Skeletal muscle tissue (tissue), 4 donors: ENCODE results near the gene TP53RK. TPM values are rescaled to one million over a fixed set of nuclear protein-coding genes. Genes with fewer than 3 reads are reported as not detected.

Experiments used
- H3K27ac ChIP-seq: one replicate; pipeline ENCODE4 v1.7.0; 2013; ENCODE audit warnings: mild to moderate bottlenecking, low read depth, low read length, inconsistent platforms
- H3K27me3 ChIP-seq, 3 donors: one replicate each; pipeline ENCODE4 v1.7.0; 2013; ENCODE audit warnings: low read length in 3 of 3; ENCODE audit not compliant: control insufficient read depth in 3 of 3, insufficient read depth in 3 of 3
- H3K36me3 ChIP-seq, 3 donors: one replicate each; pipeline ENCODE4 v1.7.0; 2013; ENCODE audit warnings: low read length in 3 of 3; ENCODE audit not compliant: control insufficient read depth in 3 of 3, insufficient read depth in 3 of 3
- H3K4me1 ChIP-seq, 3 donors: one replicate each; pipeline ENCODE4 v1.7.0; 2013; ENCODE audit warnings: low read length in 3 of 3, mild to moderate bottlenecking in 3 of 3; ENCODE audit not compliant: control insufficient read depth in 3 of 3, insufficient read depth in 3 of 3
- H3K4me3 ChIP-seq, 3 donors: one replicate each; pipeline ENCODE4 v1.7.0; 2013; ENCODE audit warnings: low read length in 3 of 3
- H3K9ac ChIP-seq, 3 donors: one replicate each; pipeline ENCODE4 v1.7.0; 2013; ENCODE audit warnings: low read length in 3 of 3, mild to moderate bottlenecking in 3 of 3, moderate library complexity in 2 of 3, low read depth in 1 of 3
- H3K9me3 ChIP-seq, 3 donors: one replicate each; pipeline ENCODE4 v1.7.0; 2013; ENCODE audit warnings: low read length in 3 of 3; ENCODE audit not compliant: control insufficient read depth in 3 of 3
- total RNA-seq: library from RNA; depleted of rRNA; stranded (reverse); fragments of >200 nt; gene quantifications from one replicate; pipeline ENCODE4 v1.2.3, GENCODE V29; 2014
- donor health status: Osteomylitis.

Gene TP53RK
- total RNA-seq, 1 donor from 2014 or later: 15.7 TPM

DNA sequence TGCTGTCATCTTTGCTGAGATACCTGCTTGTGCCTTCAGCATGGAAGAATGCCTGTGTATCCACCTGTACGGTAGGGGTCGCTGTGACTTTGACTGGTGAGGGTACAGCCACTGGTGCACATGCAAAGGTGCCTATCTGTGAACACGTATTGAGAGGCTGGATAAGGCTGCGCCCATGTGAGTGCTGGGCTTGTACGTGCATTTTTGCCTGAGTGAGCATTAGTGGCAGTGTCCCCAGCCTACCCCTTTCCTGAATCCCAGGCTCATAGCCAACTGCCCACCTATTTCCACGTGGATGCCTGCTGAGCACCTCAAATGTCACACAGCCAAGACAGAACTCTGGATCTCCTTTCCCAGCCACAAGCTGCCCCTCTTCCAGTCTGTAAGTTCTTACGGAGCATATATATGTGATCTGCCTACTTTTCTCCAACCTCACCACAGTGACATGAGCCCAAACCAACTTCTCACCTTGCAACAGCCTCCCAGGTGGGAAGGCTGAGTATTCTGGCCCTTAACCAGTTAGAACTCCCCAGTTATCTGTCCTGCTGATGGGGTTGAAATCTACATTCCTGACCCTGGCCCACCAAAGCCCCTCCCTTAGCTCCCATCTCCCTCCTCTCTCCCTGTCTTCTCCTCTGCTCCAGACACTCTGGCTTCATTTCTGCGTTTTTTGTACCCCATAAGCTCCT lies 19.1 kb upstream of the TP53RK start:
- Histone ChIP-seq H3K9me3 (no peaks in the 10 kb centered on the region), H3K27ac (no peak overlapping the region), H3K36me3 (no peaks in the 10 kb centered on the region), H3K4me1 (peaks cover 3 to 9% (median 8%) of the 10 kb centered on the region in 3 donors), H3K4me3 (no peak overlapping the region), H3K27me3 (peaks cover 13 to 24% (median 24%) of the 10 kb centered on the region in 3 donors), H3K9ac (no peak overlapping the region)

DNA sequence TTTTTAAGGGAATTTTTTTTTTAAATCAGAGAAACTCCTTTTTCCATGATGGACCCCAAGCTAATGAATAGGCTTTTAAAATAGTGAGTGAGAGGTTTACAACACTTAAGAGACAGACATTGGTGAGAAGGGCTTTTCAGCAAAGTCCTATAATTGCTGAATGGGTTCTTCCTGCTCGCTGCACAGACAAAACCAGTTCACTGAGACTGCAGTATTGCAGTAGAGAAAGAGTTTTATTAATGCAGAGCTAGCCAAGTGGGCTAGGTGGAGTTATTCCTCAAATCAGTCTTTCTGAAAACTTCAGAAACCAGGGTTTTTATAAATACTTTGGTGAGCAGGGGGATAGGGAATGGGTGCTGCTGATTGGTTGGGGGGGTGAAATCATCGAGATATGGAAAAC lies 17.0 kb upstream of the TP53RK start:
- peaks cover 3 to 9% (median 8%) of the 10 kb centered on the region in 3 donors for H3K4me1 ChIP-seq
- H3K27ac ChIP-seq: no peak overlapping the region
- no peak overlapping the region for H3K4me3 ChIP-seq
- no peak overlapping the region for H3K9ac ChIP-seq
- H3K27me3 ChIP-seq: peaks cover 14 to 25% (median 23%) of the 10 kb centered on the region in 3 donors
- no peaks in the 10 kb centered on the region for H3K9me3 ChIP-seq
- no peaks in the 10 kb centered on the region for H3K36me3 ChIP-seq

DNA sequence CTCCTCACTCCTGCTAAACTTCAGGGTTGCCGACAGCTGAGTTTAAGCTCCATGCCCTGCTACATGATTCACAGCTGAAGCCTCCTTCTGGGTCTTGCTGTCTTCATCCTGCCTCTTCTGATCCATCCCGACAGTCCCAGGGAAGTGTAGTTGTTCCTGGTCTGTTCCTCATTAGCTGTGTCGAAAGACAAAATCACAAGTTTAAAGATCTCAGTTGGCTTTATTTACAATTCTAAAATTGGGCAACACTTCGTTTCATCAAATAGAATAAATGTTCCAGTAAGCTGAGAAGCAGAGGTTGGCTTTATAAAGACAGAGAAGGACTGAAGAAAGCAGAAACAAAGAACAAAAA lies 16.1 kb upstream of the TP53RK start:
- Histone ChIP-seq H3K27me3 (peaks cover 12 to 22% (median 18%) of the 10 kb centered on the region in 3 donors), H3K9ac (no peak overlapping the region), H3K27ac (no peak overlapping the region), H3K4me1 (peaks cover 0 to 6% (median 5%) of the 10 kb centered on the region in 3 donors), H3K36me3 (no peaks in the 10 kb centered on the region), H3K9me3 (no peaks in the 10 kb centered on the region), H3K4me3 (no peak overlapping the region)

DNA sequence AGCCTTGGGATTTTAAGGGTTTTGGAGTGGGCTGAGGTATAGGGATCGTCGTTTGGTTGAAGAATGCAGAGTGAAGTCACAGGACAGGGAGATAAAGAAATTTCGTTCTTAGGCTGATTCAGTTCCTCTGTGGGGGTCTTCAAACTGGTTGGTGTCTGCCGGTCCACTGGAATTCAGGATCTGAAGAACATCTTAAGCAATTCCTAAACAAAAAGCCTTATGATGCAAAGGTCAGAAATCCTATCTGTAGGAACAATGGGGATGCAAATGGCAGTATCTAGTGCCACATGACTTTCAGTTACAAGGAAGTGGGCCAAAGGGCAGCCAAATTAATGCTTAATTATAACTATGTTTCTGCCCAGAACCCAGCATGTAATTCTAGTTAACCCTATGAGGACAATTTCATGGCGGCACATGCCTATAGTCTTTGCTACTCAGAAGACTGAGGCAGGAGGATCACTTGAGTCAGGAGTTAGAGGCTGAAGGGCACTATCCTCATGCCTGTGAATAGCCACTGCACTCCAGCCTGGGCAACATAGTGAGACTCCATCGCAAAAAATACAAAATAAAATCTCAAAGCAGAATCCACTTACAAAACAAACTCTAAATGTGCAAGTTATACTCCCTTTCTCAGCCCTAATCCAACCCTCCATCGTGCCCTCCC lies 15.6 kb upstream of the TP53RK start:
- H3K27ac ChIP-seq: no peak overlapping the region
- H3K36me3 ChIP-seq: no peaks in the 10 kb centered on the region
- peaks cover 12 to 17% (median 17%) of the 10 kb centered on the region in 3 donors for H3K27me3 ChIP-seq
- no peaks in the 10 kb centered on the region for H3K9me3 ChIP-seq
- peaks cover 0 to 3% (median under 1%) of the 10 kb centered on the region in 3 donors for H3K4me1 ChIP-seq
- no peak overlapping the region for H3K9ac ChIP-seq
- no peak overlapping the region for H3K4me3 ChIP-seq

DNA sequence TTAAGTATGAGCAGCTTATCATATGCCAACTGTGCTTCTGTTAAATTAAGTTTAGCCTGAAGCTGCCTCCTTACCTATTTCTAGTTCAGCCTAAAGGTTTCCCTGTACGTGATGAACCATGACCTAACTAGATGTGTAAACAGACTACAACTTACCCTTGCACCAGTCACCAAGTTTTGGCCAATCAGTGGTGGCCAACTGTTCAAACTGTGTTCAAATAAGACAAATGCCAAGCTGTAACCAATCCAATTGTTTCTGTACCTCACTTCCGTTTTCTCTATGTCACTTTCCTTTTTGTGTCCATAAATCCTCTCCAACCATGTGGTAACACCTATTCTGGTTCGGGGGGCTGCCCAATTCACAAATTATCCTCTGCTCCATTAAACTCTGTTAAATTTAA lies 14.2 kb upstream of the TP53RK start:
- Histone ChIP-seq H3K4me3 (no peak overlapping the region), H3K9me3 (no peaks in the 10 kb centered on the region), H3K4me1 (no peaks in the 10 kb centered on the region), H3K27ac (no peak overlapping the region), H3K9ac (no peak overlapping the region), H3K36me3 (no peaks in the 10 kb centered on the region), H3K27me3 (peaks cover 12 to 18% (median 14%) of the 10 kb centered on the region in 3 donors)

DNA sequence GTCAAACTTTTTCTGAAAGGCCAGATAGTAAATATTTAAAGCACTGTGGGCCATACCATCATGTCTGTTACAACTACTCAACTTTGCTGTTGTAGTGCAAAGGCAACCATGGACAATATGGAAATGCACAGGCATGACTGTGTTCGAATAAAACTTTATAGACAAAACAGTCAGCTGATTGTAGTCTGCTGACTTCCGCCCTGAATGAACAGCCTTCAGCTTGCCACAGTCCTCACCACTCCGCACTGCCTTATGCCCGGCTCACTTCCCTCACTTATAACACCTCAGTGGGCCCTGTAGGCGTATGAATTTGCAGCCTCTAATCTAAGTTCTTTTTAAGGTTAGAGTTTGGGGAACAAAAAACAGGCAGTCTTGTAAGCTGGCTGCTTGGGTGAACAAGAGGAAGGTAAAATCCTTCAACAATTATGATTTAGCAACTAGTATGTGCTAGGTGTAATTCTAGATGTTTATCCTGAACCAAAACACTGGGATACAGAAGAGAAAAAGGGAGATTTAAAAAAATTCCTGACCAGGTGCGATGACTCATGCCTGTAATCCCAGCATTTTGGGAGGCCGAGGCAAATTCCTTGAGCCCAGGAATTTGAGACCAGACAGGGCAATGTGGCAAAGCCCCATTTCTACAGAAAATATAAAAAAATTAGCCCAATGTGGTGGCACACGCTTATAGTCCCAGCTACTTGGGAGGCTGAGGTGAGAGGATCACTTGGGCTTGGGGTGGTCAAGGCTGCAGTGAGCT lies 13.4 kb upstream of the TP53RK start:
- Histone ChIP-seq H3K9me3 (no peaks in the 10 kb centered on the region), H3K27me3 (peaks cover 8 to 14% (median 12%) of the 10 kb centered on the region in 3 donors), H3K4me3 (no peak overlapping the region), H3K9ac (no peak overlapping the region), H3K36me3 (no peaks in the 10 kb centered on the region), H3K4me1 (no peaks in the 10 kb centered on the region), H3K27ac (no peak overlapping the region)

DNA sequence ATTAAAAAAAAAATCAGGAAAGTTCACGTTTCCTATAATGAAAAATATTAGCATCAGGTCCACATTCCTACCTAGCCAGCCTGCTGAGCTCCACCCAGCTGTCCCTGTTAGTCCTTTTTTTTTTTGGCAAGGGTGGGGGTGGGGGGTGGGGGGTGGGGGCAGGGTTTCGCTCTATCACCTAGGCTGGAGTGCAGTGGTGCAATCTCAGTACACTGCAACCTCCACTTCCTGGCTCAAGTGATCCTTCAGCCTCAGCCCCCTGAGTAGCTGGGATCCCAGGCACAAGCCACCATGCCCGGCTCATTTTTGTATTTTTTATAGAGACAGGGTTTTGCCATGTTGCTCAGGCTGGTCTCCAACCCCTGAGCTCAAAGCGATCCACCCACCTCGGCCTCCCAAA lies 12.7 kb upstream of the TP53RK start:
- H3K4me3 ChIP-seq: no peak overlapping the region
- H3K9ac ChIP-seq: no peak overlapping the region
- H3K9me3 ChIP-seq: no peaks in the 10 kb centered on the region
- no peaks in the 10 kb centered on the region for H3K4me1 ChIP-seq
- H3K36me3 ChIP-seq: no peaks in the 10 kb centered on the region
- H3K27ac ChIP-seq: no peak overlapping the region
- peaks cover 8 to 16% (median 12%) of the 10 kb centered on the region in 3 donors for H3K27me3 ChIP-seq

DNA sequence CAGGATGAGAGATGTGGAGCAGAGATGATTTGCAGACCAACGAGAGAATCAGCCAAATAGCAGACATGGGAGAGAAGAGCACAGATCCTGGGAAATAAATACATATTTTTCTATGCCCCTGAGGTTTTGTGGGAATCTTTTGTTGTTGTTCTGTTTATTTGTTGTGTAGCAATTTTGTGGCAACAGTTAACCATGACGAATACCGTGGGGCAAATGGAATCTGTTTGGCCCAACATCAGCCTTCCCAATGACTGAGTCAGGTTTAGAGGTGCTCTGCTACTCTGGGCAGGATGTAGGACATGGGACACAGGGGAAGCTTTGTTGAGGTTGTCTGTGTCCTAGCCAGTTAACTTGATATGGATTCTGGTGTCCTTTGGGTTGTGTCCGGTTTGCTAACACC lies 12.3 kb upstream of the TP53RK start:
- Histone ChIP-seq H3K4me1 (no peaks in the 10 kb centered on the region), H3K4me3 (no peak overlapping the region), H3K36me3 (no peaks in the 10 kb centered on the region), H3K27me3 (peaks cover 8 to 19% (median 12%) of the 10 kb centered on the region in 3 donors), H3K9me3 (no peaks in the 10 kb centered on the region), H3K9ac (no peak overlapping the region), H3K27ac (no peak overlapping the region)

DNA sequence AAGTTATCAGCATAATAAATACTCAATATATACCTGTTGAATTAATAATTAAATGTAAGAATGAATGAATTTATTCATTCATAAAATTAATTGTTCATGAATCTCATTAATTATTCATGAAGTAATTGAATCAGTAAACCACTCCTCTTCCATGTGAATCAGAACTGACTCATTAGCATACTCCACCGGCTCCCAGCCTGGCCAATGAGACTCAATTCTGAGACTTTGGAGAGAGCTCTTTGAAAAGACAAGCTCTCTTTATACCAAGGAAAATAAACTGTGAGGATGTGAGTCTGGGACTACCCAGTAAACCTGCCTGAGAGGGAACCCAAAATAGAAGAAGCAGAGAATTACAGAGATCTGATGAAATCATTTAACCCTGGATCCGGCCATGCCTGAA lies 11.8 kb upstream of the TP53RK start:
- H3K36me3 ChIP-seq: no peaks in the 10 kb centered on the region
- no peaks in the 10 kb centered on the region for H3K4me1 ChIP-seq
- no peaks in the 10 kb centered on the region for H3K9me3 ChIP-seq
- no peak overlapping the region for H3K9ac ChIP-seq
- H3K27me3 ChIP-seq: peaks cover 8 to 19% (median 12%) of the 10 kb centered on the region in 3 donors
- H3K4me3 ChIP-seq: no peak overlapping the region
- no peak overlapping the region for H3K27ac ChIP-seq

DNA sequence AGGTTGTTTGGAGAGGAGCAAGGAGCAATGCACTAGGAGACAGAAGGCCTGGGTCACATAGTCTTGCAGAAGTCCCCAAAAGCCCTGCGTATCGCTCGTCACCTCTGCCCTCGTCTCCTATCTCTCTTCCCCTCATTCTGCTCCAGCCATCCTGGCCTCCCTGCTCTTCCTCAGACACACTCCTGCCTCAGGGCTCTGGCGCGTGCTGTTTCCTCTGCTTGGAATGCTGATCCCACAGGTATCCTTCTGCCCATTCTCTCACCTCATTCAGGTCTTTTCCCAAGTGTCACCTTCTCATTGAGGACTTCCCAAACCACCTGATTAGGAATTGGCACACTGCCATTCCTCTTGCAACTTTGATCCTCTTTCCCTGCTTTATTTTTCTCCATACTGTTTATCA lies 11.2 kb upstream of the TP53RK start:
- peaks cover 8 to 19% (median 12%) of the 10 kb centered on the region in 3 donors for H3K27me3 ChIP-seq
- H3K36me3 ChIP-seq: no peaks in the 10 kb centered on the region
- H3K27ac ChIP-seq: no peak overlapping the region

More for the DNA sequence above, 11.2 kb upstream of the TP53RK start:
- H3K4me3 ChIP-seq: no peak overlapping the region
- H3K9ac ChIP-seq: no peak overlapping the region
- no peaks in the 10 kb centered on the region for H3K9me3 ChIP-seq
- H3K4me1 ChIP-seq: no peaks in the 10 kb centered on the region
